Stimulated activated CD4-positive, alpha-beta T cell treated with anti-CD3 and anti-CD28 coated beads, Interleukin-2, amount 100 ng/mL, for 4 hours (primary cell): ENCODE measurements around the gene IMMP2L.

Source experiments
- DNase-seq: peaks from one replicate; pipeline ENCODE4 v3.0.0-alpha.2; 2020; ENCODE audit warnings: low read depth

Gene IMMP2L

GRCh38 chr7:111210996-111211395 is 351.3 kb downstream of the IMMP2L start:
- DNase-seq = no peak

DNA sequence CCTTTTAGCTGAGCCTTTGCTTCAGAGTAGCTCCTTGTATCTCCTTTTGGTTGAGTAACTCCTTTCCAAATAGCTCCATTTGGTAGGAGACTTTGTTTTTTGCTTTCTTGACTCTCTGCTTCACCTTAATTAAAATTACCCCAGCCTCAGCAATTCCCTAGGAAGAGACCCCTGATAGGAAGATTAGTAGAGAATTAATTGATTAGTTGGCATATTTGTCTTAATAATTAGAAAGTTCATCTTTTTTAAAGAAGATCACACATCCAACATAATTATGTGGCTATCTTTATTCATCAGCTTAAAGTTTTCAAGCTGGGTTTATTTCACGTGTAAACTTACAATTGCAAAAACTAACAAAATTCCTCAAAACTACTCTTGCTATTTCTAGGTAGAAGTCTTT is 352.2 kb downstream of the IMMP2L start:
- DNase-seq = no peak

DNA sequence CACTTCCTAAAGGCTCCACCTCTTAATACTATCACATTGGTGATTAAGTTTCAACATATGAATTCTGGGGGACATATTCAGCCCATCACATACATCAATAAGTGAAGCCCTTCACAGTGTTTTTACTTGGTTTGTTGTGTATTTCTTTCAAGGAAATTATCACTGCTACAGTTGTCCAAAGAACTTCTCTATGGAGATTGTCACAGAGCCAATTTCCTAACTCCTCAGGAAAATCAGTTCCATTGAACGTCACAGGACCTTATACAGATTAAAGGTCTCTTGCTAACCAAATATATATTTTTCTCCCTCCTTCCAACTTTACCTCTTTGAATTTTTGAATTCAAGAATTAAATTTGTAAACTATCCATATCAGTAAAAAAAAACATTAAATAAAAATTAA is 357.0 kb downstream of the IMMP2L start:
- DNase-seq = no peak

DNA sequence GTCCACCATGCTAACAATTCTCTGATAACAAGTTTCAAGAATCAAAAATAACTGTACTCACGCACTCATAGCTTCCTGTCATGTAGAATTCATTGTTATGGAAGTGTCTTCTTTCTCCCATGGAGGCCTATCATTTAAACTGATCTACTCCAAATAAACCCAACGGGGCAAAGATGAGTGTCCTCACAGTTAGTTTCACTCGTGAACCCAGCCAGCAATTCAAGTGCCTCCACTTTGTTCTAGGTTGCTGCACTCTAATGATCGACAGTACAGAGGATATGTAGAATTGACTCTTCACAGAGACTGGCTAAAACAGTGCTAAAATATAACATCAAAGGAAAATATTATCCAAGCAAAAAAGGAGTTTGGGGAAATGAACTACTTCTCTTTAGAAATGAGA is 360.0 kb downstream of the IMMP2L start:
- DNase-seq = no peak

GRCh38 chr7:111199643-111200042 is 362.6 kb downstream of the IMMP2L start:
- DNase-seq = no peak

- DNase-seq = no peak
These were observed 364.0 kb downstream of the IMMP2L start for GRCh38 chr7:111198255-111198654.

- DNase-seq = no peak
These were observed 365.6 kb downstream of the IMMP2L start for GRCh38 chr7:111196655-111197054.

DNA sequence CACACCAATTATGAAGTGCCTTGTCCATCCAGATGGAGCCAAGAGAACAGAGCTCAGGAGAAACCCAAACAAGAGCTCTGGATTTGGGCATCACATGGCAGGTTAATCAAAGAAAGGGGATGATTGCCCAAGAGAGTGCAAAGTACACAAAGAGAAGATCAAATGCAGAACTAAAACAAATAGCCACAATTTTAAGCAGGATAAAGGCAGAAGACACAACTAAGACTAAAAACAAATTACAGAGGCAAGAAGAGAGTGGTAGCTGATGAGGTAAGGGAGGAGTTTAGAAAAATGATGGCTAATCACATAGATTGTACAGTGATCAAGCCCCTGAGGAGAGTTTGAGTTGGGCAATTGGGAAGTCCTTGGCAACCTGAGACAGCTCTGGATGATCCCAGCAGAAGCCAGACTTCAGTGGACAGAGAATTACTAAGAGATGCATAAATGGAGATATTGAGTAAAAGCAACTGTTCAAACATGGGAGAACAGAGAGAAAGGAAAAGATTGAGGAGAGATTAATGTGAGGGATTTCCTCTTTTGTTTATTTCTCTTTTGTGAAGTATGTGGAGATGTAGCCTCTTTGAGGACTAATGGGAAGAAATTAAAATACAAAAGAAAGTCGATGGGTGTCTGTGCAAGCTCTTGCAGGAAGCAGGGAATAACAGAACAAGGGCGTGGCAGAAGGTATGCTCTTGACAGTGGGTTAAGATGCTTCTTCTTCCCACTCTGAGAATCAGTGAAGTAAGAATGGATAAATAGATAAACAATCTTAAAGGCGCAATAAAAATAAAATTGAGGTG is 369.5 kb downstream of the IMMP2L start:
- no peak for DNase-seq

- no peak for DNase-seq
These were observed 371.5 kb downstream of the IMMP2L start for GRCh38 chr7:111190804-111191203.

GRCh38 chr7:111184987-111185386 is 377.3 kb downstream of the IMMP2L start:
- DNase-seq = no peak

DNA sequence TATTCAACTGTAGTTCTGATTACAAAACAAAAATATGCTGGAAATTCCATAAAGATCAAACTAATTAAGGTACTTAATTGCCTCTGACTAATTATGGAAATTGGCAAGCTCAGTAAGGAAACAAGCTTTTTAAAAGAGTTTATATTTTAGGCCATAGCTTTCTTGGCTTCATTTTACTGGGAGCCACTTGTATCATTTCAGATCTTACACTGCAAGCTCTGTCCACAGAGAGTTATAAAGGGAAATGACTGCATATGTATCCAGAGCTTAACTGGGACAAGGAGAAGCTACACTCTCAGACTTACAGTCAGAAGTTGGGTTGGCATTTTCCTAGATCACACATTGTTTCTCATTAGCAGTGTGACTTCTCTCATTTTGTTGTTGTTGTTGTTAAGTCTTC is 379.0 kb downstream of the IMMP2L start:
- DNase-seq = no peak

DNA sequence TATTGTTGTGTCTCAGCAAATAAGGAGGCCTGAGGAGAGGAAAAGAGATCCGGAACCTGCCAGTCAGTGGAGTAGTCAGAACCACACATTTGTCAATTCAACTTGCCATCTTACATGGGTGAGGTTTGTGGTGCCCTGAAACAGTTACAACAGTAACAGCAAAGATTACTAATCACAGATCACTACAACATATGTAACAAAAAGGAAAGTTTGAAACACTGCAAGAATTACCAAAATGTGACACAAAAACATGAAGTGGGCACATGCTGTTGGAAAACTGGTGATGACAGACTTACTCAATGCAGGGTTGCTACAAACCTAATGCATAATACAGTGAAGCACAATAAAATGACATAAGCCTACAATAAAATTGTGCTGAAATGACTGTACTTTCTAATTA is 382.0 kb downstream of the IMMP2L start:
- DNase-seq = no peak

- no peak for DNase-seq
These were observed 386.3 kb downstream of the IMMP2L start for GRCh38 chr7:111175908-111176441.

GRCh38 chr7:111174510-111174909 is 387.8 kb downstream of the IMMP2L start:
- DNase-seq = no peak

GRCh38 chr7:111173990-111174389 is 388.3 kb downstream of the IMMP2L start:
- DNase-seq = no peak

- DNase-seq = no peak
These were observed 388.8 kb downstream of the IMMP2L start for GRCh38 chr7:111173528-111173927.

DNA sequence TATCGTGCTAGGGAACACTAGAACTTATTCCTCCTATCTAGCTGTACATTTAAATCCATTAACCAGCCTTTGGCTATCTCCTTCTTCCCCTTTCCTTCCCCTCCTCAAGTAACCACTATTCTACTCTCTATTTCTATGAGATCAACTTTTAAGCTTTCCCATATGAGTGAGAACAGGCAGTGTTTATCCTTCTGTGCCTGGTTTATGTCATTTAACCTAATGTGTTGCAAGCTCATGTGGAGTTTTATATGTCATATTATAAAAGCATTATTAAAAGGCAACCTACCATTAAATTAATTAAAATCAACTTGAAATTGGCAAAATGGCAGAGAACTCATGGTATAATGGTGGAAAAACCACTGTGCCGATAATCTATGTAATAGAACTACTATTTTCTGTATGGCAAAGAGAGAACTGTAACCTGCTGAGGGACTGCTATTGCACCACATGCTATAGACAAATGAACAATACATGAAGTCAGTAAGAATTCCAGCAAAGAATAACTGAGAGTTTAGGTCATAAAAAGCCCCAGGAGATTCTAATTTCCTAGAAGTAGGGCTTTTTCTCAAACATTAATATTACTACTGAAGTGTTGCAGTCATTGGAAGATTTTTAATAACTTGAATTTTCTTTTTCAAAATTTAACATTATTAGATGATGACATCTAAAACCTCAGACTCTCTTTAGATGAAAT is 389.6 kb downstream of the IMMP2L start:
- no peak for DNase-seq

DNA sequence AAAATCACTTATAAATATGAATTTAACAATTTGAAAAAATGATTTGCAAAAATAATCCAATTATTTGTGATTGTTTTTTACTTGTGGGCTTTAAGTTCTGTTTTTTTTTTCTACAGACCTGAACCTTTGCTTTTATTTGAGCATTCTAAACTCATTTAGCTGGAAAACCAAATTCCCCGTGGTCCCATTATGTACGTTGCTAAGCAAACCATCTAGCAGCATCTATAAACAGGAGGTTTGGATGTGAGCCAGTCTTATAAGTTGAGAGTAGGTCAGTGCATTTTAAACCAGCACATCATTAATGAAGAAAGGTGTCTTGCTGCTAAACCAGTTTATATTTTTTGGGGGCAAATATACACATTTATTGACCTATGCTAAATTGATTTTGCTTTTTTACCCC is 394.1 kb downstream of the IMMP2L start:
- no peak for DNase-seq

- DNase-seq = no peak
These were observed 397.9 kb downstream of the IMMP2L start for GRCh38 chr7:111164442-111164841.

DNA sequence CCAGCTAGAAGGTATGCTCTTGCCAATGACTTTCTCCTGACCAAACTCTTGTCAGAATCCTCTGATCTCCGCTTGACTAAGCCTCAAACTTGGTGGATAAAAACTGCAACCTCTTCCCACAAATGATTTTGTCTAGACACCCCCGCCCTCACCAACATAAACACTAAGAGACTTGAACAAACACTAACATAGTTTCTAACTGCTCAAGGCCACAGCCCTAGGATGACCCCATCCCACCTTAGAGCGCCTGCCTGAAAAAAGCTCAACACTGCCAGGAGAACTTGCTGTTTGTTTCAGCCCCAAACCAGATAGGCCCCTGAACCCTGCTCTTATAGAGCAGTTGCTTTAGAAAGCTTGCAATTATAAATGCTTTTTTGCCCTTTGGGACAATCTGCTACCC is 399.6 kb downstream of the IMMP2L start:
- no peak for DNase-seq

DNA sequence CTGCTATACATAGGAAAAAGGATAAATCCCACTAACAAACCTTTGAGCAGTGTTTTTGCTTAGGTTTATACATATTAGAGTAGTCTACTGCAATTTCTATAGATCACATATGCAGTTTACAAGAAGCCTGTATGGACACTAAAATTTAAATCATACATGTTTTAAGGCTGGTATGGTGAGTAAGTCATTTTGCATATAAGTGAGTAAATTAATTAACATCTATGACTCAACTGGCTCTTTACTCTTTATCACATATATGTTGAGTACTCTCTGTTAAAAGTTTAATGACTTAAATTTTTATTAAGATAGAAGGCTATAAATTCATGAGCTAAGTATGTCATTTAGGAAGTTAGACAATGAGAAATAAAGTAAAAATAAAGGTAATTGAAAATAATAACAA is 402.0 kb downstream of the IMMP2L start:
- DNase-seq = no peak

- DNase-seq = no peak
These were observed 402.9 kb downstream of the IMMP2L start for GRCh38 chr7:111159426-111159825.

GRCh38 chr7:111150709-111151108 is 411.6 kb downstream of the IMMP2L start:
- DNase-seq = no peak
